Activated T-helper 17 cell treated with anti-CD3 and anti-CD28 coated beads, Interleukin-2, amount 50 U/mL, for 72 hours (primary cell): Measurements from ENCODE around the gene DNAJB13. TPM values are rescaled to one million over a fixed set of nuclear protein-coding genes. Genes with fewer than 3 reads are reported as not detected.
A peak's percentile ranks its signal among the peaks of the same experiment; 100 is the strongest.

Experiments
- ATAC-seq: fragments of 150-1000 bp; cut with Tn5 transposase; replicated peaks from 2 replicates; pipeline ENCODE4 v1.10.0; 2021; ENCODE audit warnings: mild to moderate bottlenecking, moderate library complexity
- H3K27ac Mint-ChIP-seq: one replicate; pipeline ENCODE4 v1.8.0; 2022; ENCODE audit warnings: mixed read lengths
- H3K27me3 Mint-ChIP-seq: one replicate; pipeline ENCODE4 v1.8.0; 2022; ENCODE audit warnings: mixed read lengths
- H3K36me3 Mint-ChIP-seq: one replicate; pipeline ENCODE4 v1.8.0; 2022; ENCODE audit warnings: low read depth, mild to moderate bottlenecking, mixed read lengths
- H3K4me1 Mint-ChIP-seq: one replicate; pipeline ENCODE4 v1.8.0; 2022; ENCODE audit warnings: mixed read lengths
- H3K4me3 Mint-ChIP-seq: one replicate; pipeline ENCODE4 v1.8.0; 2022; ENCODE audit warnings: mild to moderate bottlenecking, mixed read lengths
- H3K9me3 Mint-ChIP-seq: one replicate; pipeline ENCODE4 v1.8.0; 2022; ENCODE audit warnings: mixed read lengths
- total RNA-seq, 2 donors: library from RNA; stranded (reverse); gene quantifications; one replicate each; pipeline ENCODE4 v1.2.3, GENCODE V29; 2022

The DNAJB13 gene
- total RNA-seq, 2 donors from 2014 or later: 1.2 TPM; not detected in 1

- peaks cover 5% of the 10 kb centered on the region for H3K27me3 Mint-ChIP-seq
- H3K27ac Mint-ChIP-seq: no peak overlapping the region
- H3K4me1 Mint-ChIP-seq: peaks cover 14% of the 10 kb centered on the region
- H3K36me3 Mint-ChIP-seq: no peaks in the 10 kb centered on the region
- H3K9me3 Mint-ChIP-seq: no peaks in the 10 kb centered on the region
- no peak for ATAC-seq
- H3K4me3 Mint-ChIP-seq: no peak overlapping the region
These were observed 11.4 kb downstream of the DNAJB13 start for GRCh38 chr11:73962101-73962705.

- H3K9me3 Mint-ChIP-seq: no peaks in the 10 kb centered on the region
- ATAC-seq: no peak
- no peaks in the 10 kb centered on the region for H3K36me3 Mint-ChIP-seq
- peaks cover 13% of the 10 kb centered on the region for H3K4me1 Mint-ChIP-seq
- H3K4me3 Mint-ChIP-seq: peak overlapping the region; percentile 41
- no peaks in the 10 kb centered on the region for H3K27me3 Mint-ChIP-seq
- peak overlapping the region; percentile 42 for H3K27ac Mint-ChIP-seq
These were observed 13.0 kb downstream of the DNAJB13 start for GRCh38 chr11:73963861-73964260.

- Mint-ChIP-seq H3K27me3 (no peaks in the 10 kb centered on the region), H3K27ac (no peak overlapping the region), H3K4me3 (peak overlapping the region; percentile 41)
These were observed 14.4 kb downstream of the DNAJB13 start for GRCh38 chr11:73965076-73965763.

GRCh38 chr11:73965764-73966121 lies 14.9 kb downstream of the DNAJB13 start:
- ATAC-seq: no peak
- H3K4me1 Mint-ChIP-seq: peaks cover 22% of the 10 kb centered on the region
- H3K27ac Mint-ChIP-seq: no peak overlapping the region
- H3K27me3 Mint-ChIP-seq: no peaks in the 10 kb centered on the region
- no peaks in the 10 kb centered on the region for H3K36me3 Mint-ChIP-seq
- H3K4me3 Mint-ChIP-seq: no peak overlapping the region
- H3K9me3 Mint-ChIP-seq: no peaks in the 10 kb centered on the region

More at GRCh38 chr11:73965076-73965763, 14.4 kb downstream of the DNAJB13 start:
- H3K4me1 Mint-ChIP-seq: peaks cover 21% of the 10 kb centered on the region
- no peak for ATAC-seq
- H3K36me3 Mint-ChIP-seq: no peaks in the 10 kb centered on the region
- no peaks in the 10 kb centered on the region for H3K9me3 Mint-ChIP-seq

- H3K4me3 Mint-ChIP-seq: no peak overlapping the region
- ATAC-seq: no peak
- peak overlapping the region; percentile 76 for H3K27ac Mint-ChIP-seq
- H3K9me3 Mint-ChIP-seq: no peaks in the 10 kb centered on the region
- H3K27me3 Mint-ChIP-seq: no peaks in the 10 kb centered on the region
- peaks cover 22% of the 10 kb centered on the region for H3K4me1 Mint-ChIP-seq
- no peaks in the 10 kb centered on the region for H3K36me3 Mint-ChIP-seq
These were observed 17.6 kb downstream of the DNAJB13 start for GRCh38 chr11:73968356-73968966.

- H3K9me3 Mint-ChIP-seq: no peaks in the 10 kb centered on the region
- no peak overlapping the region for H3K4me3 Mint-ChIP-seq
- ATAC-seq: no peak
- no peaks in the 10 kb centered on the region for H3K27me3 Mint-ChIP-seq
- peak overlapping the region; percentile 76 for H3K27ac Mint-ChIP-seq
- peaks cover 4% of the 10 kb centered on the region for H3K36me3 Mint-ChIP-seq
- H3K4me1 Mint-ChIP-seq: peaks cover 22% of the 10 kb centered on the region
These were observed 18.3 kb downstream of the DNAJB13 start for GRCh38 chr11:73969091-73969490.

GRCh38 chr11:73969991-73970800 lies 19.4 kb downstream of the DNAJB13 start:
- Mint-ChIP-seq H3K36me3 (peaks cover 15% of the 10 kb centered on the region), H3K4me3 (no peak overlapping the region), H3K9me3 (no peaks in the 10 kb centered on the region), H3K27me3 (no peaks in the 10 kb centered on the region), H3K4me1 (peaks cover 25% of the 10 kb centered on the region), H3K27ac (peak overlapping the region; percentile 82)
- ATAC-seq: no peak

GRCh38 chr11:73971175-73971719 lies 20.4 kb downstream of the DNAJB13 start:
- no peaks in the 10 kb centered on the region for H3K9me3 Mint-ChIP-seq
- H3K27ac Mint-ChIP-seq: peak overlapping the region; percentile 67
- peaks cover 36% of the 10 kb centered on the region for H3K4me1 Mint-ChIP-seq
- H3K36me3 Mint-ChIP-seq: peaks cover 25% of the 10 kb centered on the region
- no peaks in the 10 kb centered on the region for H3K27me3 Mint-ChIP-seq
- no peak overlapping the region for H3K4me3 Mint-ChIP-seq
- ATAC-seq: no peak

GRCh38 chr11:73972187-73972586 lies 21.4 kb downstream of the DNAJB13 start:
- ATAC-seq: no peak
- no peak overlapping the region for H3K4me3 Mint-ChIP-seq
- no peaks in the 10 kb centered on the region for H3K27me3 Mint-ChIP-seq
- H3K27ac Mint-ChIP-seq: peak overlapping the region; percentile 89
- no peaks in the 10 kb centered on the region for H3K9me3 Mint-ChIP-seq
- H3K4me1 Mint-ChIP-seq: peaks cover 44% of the 10 kb centered on the region
- H3K36me3 Mint-ChIP-seq: peaks cover 35% of the 10 kb centered on the region

GRCh38 chr11:73972620-73973449 lies 22.0 kb downstream of the DNAJB13 start:
- Mint-ChIP-seq H3K27me3 (no peaks in the 10 kb centered on the region), H3K4me1 (peaks cover 48% of the 10 kb centered on the region), H3K4me3 (no peak overlapping the region), H3K9me3 (no peaks in the 10 kb centered on the region), H3K36me3 (peaks cover 41% of the 10 kb centered on the region), H3K27ac (peak overlapping the region; percentile 89)
- no peak for ATAC-seq

- peak overlapping the region; percentile 89 for H3K27ac Mint-ChIP-seq
- no peaks in the 10 kb centered on the region for H3K27me3 Mint-ChIP-seq
- peaks cover 61% of the 10 kb centered on the region for H3K36me3 Mint-ChIP-seq
- peaks cover 47% of the 10 kb centered on the region for H3K4me1 Mint-ChIP-seq
- no peak for ATAC-seq
- H3K4me3 Mint-ChIP-seq: peak overlapping the region; percentile 86
- H3K9me3 Mint-ChIP-seq: no peaks in the 10 kb centered on the region
These were observed 24.0 kb downstream of the DNAJB13 start for GRCh38 chr11:73974604-73975478.

- H3K27ac Mint-ChIP-seq: peak overlapping the region; percentile 89
- peak overlapping the region; percentile 86 for H3K4me3 Mint-ChIP-seq
- H3K9me3 Mint-ChIP-seq: no peaks in the 10 kb centered on the region
- H3K36me3 Mint-ChIP-seq: peaks cover 67% of the 10 kb centered on the region
- H3K4me1 Mint-ChIP-seq: peaks cover 47% of the 10 kb centered on the region
- no peak for ATAC-seq
- H3K27me3 Mint-ChIP-seq: no peaks in the 10 kb centered on the region
These were observed 24.6 kb downstream of the DNAJB13 start for GRCh38 chr11:73975479-73975757.
